DOHH2 (cell line): Measurements from ENCODE around the gene DNAI2.
"Not testable (repeated sequence)": the region's sequence is repeated elsewhere in the genome, so short reads cannot be mapped to it uniquely, and the experiment has no call there.

Experiments
- H3F3A ChIP-seq: fragments of 200-600 bp; sonication (generic), shearing (Covaris generic); 2 replicates; pipeline ENCODE4 v1.6.0; 2016; ENCODE audit warnings: antibody characterized with exemption, mild to moderate bottlenecking; ENCODE audit not compliant: control insufficient read depth, insufficient read depth
- H3K27ac ChIP-seq: fragments of 200-600 bp; sonication (generic); 2 replicates; pipeline ENCODE4 v1.5.1; 2014; ENCODE audit warnings: low read depth, mild to moderate bottlenecking, low read length, moderate library complexity
- H3K27me3 ChIP-seq: fragments of 200-600 bp; sonication (generic); 2 replicates; pipeline ENCODE4 v1.6.1; 2014; ENCODE audit warnings: mild to moderate bottlenecking, low read length, mixed read lengths; ENCODE audit not compliant: control insufficient read depth
- H3K36me3 ChIP-seq: fragments of 200-600 bp; sonication (generic); 2 replicates; pipeline ENCODE4 v1.6.1; 2014; ENCODE audit warnings: mild to moderate bottlenecking, low read length, moderate library complexity, mixed read lengths; ENCODE audit not compliant: control insufficient read depth
- H3K4me1 ChIP-seq: fragments of 200-600 bp; sonication (generic); 2 replicates; pipeline ENCODE4 v1.6.1; 2014; ENCODE audit warnings: mild to moderate bottlenecking, low read length, mixed read lengths; ENCODE audit not compliant: control insufficient read depth
- H3K4me2 ChIP-seq: fragments of 200-600 bp; sonication (generic); 2 replicates; pipeline ENCODE4 v1.6.0; 2014; ENCODE audit warnings: mild to moderate bottlenecking, low read length, moderate library complexity
- H3K4me3 ChIP-seq: fragments of 200-600 bp; sonication (generic); 2 replicates; pipeline ENCODE4 v1.5.1; 2014; ENCODE audit warnings: mild to moderate bottlenecking, low read length, mixed read lengths
- H3K79me2 ChIP-seq: fragments of 200-600 bp; sonication (generic); 2 replicates; pipeline ENCODE4 v1.6.1; 2014; ENCODE audit warnings: mild to moderate bottlenecking, low read length, mixed read lengths; ENCODE audit not compliant: control insufficient read depth
- H3K9me2 ChIP-seq: fragments of 200-600 bp; sonication (generic); replicated peaks from 2 replicates; pipeline ENCODE4 v1.6.1; 2014; ENCODE audit warnings: mild to moderate bottlenecking, low read length, mixed read lengths; ENCODE audit not compliant: control insufficient read depth
- H3K9me3 ChIP-seq: fragments of 200-600 bp; sonication (generic); 2 replicates; pipeline ENCODE4 v1.6.1; 2014; ENCODE audit warnings: antibody characterized with exemption, low read length, mixed read lengths; ENCODE audit not compliant: control insufficient read depth, insufficient read depth
- H4K20me1 ChIP-seq: fragments of 200-600 bp; sonication (generic); 2 replicates; pipeline ENCODE4 v1.6.0; 2014; ENCODE audit warnings: low read depth, mild to moderate bottlenecking, antibody characterized with exemption, low read length, moderate library complexity; ENCODE audit not compliant: control insufficient read depth, insufficient read depth
- CTCF ChIP-seq: fragments of 200-600 bp; sonication (generic); IDR thresholded peaks from one replicate; pipeline ENCODE4 v1.5.1; 2014; ENCODE audit warnings: antibody characterized with exemption, mild to moderate bottlenecking, low read depth, low read length; ENCODE audit not compliant: poor library complexity, severe bottlenecking
- EZH2phosphoT487 ChIP-seq: fragments of 200-600 bp; sonication (generic); IDR thresholded peaks from 2 replicates; pipeline ENCODE4 v1.6.1; 2017; ENCODE audit warnings: borderline replicate concordance, mild to moderate bottlenecking, antibody characterized with exemption, low read length, moderate library complexity, mixed read lengths

Gene DNAI2

GRCh38 chr17:74262601-74263000 is 11.4 kb upstream of the DNAI2 start:
- H3K4me1 ChIP-seq, result no peaks in the 10 kb centered on the region
- no peak overlapping the region for H3K4me3 ChIP-seq
- TF ChIP-seq CTCF, result no peak
- no peak overlapping the region for H3K4me2 ChIP-seq
- H3K79me2 ChIP-seq, result no peaks in the 10 kb centered on the region
- no peaks in the 10 kb centered on the region for H3K27me3 ChIP-seq
- H4K20me1 ChIP-seq, result no peaks in the 10 kb centered on the region
- no peaks in the 10 kb centered on the region for H3F3A ChIP-seq
- no peaks in the 10 kb centered on the region for H3K9me3 ChIP-seq
- H3K27ac ChIP-seq, result no peak overlapping the region
- no peaks in the 10 kb centered on the region for H3K36me3 ChIP-seq
- no peaks in the 10 kb centered on the region for H3K9me2 ChIP-seq

- H3K27ac ChIP-seq, H3K27me3 ChIP-seq, H3K4me3 ChIP-seq, H3F3A ChIP-seq, H3K4me1 ChIP-seq, H4K20me1 ChIP-seq, H3K79me2 ChIP-seq, H3K9me3 ChIP-seq, H3K4me2 ChIP-seq, H3K36me3 ChIP-seq, H3K9me2 ChIP-seq: not testable (repeated sequence)
These were observed 7.0 kb upstream of the DNAI2 start for GRCh38 chr17:74267054-74267453.

- Histone ChIP-seq H3K79me2 (no peaks in the 10 kb centered on the region), H3K4me3 (no peak overlapping the region), H3K36me3 (no peaks in the 10 kb centered on the region), H3K27me3 (no peaks in the 10 kb centered on the region), H3K4me1 (no peaks in the 10 kb centered on the region), H3K9me3 (no peaks in the 10 kb centered on the region), H3K9me2 (no peaks in the 10 kb centered on the region), H3F3A (no peaks in the 10 kb centered on the region), H3K27ac (no peak overlapping the region), H4K20me1 (no peaks in the 10 kb centered on the region), H3K4me2 (no peak overlapping the region)
- TF ChIP-seq EZH2phosphoT487, result no peak
- no peak for TF ChIP-seq CTCF
These were observed 6.5 kb upstream of the DNAI2 start for GRCh38 chr17:74267579-74267978.

GRCh38 chr17:74267987-74268499 is 6.0 kb upstream of the DNAI2 start:
- TF ChIP-seq EZH2phosphoT487 (no peak), CTCF (no peak)
- Histone ChIP-seq H3F3A (no peaks in the 10 kb centered on the region), H3K79me2 (no peaks in the 10 kb centered on the region), H3K36me3 (no peaks in the 10 kb centered on the region), H3K4me3 (no peak overlapping the region), H3K27ac (no peak overlapping the region), H3K27me3 (no peaks in the 10 kb centered on the region), H3K4me1 (no peaks in the 10 kb centered on the region), H3K4me2 (no peak overlapping the region), H3K9me2 (no peaks in the 10 kb centered on the region), H3K9me3 (no peaks in the 10 kb centered on the region), H4K20me1 (no peaks in the 10 kb centered on the region)
